Endothelial cell of umbilical vein (primary cell): ENCODE results near the gene MAL.

Experiments
- CTCF ChIP-seq, 2 donors: IDR thresholded peaks; 1 replicate in 1 of 2; 2 replicates in 1 of 2; pipeline ENCODE4 v1.5.1; 2011; ENCODE audit warnings: low read length in 2 of 2, mild to moderate bottlenecking in 2 of 2, moderate library complexity in 2 of 2, control low read depth in 1 of 2, inconsistent platforms in 1 of 2, low read depth in 1 of 2; ENCODE audit not compliant: insufficient read depth in 1 of 2; ENCODE audit errors: extremely low read depth in 1 of 2
- EZH2 ChIP-seq: IDR thresholded peaks from 2 replicates; pipeline ENCODE4 v1.6.1; 2012; ENCODE audit warnings: borderline replicate concordance, low read depth, mild to moderate bottlenecking, moderate library complexity, low read length, inconsistent platforms; ENCODE audit not compliant: severe bottlenecking
- FOS ChIP-seq: IDR thresholded peaks from 2 replicates; pipeline ENCODE4 v1.6.1; 2011; ENCODE audit warnings: mild to moderate bottlenecking, low read length, moderate library complexity, borderline replicate concordance; ENCODE audit not compliant: insufficient read depth
- GATA2 ChIP-seq: IDR thresholded peaks from 2 replicates; pipeline ENCODE4 v1.7.0; 2011; ENCODE audit warnings: low read depth, mild to moderate bottlenecking, moderate library complexity, mixed read lengths, low read length; ENCODE audit not compliant: insufficient read length, insufficient read depth
- JUN ChIP-seq: IDR thresholded peaks from 2 replicates; pipeline ENCODE4 v1.6.1; 2011; ENCODE audit warnings: borderline replicate concordance, low read depth; ENCODE audit not compliant: insufficient read length, insufficient read depth
- MAX ChIP-seq: IDR thresholded peaks from 2 replicates; pipeline ENCODE4 v1.6.1; 2011; ENCODE audit not compliant: insufficient read depth, insufficient read length
- MYC ChIP-seq: IDR thresholded peaks from one replicate; pipeline ENCODE4 v1.6.1; 2011; ENCODE audit warnings: mild to moderate bottlenecking, low read depth, low read length
- POLR2A ChIP-seq: IDR thresholded peaks from 2 replicates; pipeline ENCODE4 v1.6.1; 2012; ENCODE audit warnings: low read depth, mild to moderate bottlenecking, control low read depth, low read length
- POLR2AphosphoS5 ChIP-seq: IDR thresholded peaks from 2 replicates; pipeline ENCODE4 v1.6.1; 2012; ENCODE audit warnings: low read depth, mild to moderate bottlenecking, control low read depth, low read length, moderate library complexity; ENCODE audit not compliant: insufficient read depth

- TF ChIP-seq CTCF (IDR thresholded peaks at IDR 0.05; ENCODE audit: extremely low read depth in 1 of 2, insufficient read depth in 1 of 2, low read depth in 1 of 2, low read length in 2 of 2) (no peak), POLR2A (no peak), MAX (no peak), POLR2AphosphoS5 (no peak), EZH2 (no peak), JUN (no peak), FOS (no peak), MYC (no peak), GATA2 (no peak)
Observed at GRCh38 chr2:94992360-94992759, 33.1 kb upstream of the MAL start.
